ENCODE measurements around the gene SNRPA1. TPM values are rescaled to one million over a fixed set of nuclear protein-coding genes. Genes with fewer than 3 reads are reported as not detected.

The SNRPA1 gene
- total RNA-seq, 4 donors from 2014 or later: 28.4 to 50.6 (median 40.0) TPM

- H3K9me3 ChIP-seq: no peaks in the 10 kb centered on the region
Measured at GRCh38 chr15:101237251-101237650, 57.8 kb downstream of the SNRPA1 start.

GRCh38 chr15:101233651-101234280, 61.3 kb downstream of the SNRPA1 start:
- WGBS, 2 donors: 77 to 92% methylated on average over 5 of the region's 5 CpGs
- H3K27ac ChIP-seq: no peak overlapping the region

More at GRCh38 chr15:101237251-101237650, 57.8 kb downstream of the SNRPA1 start:
- DNase-seq (ENCODE audit: low spot score in 2 of 2): no peak
- Histone ChIP-seq H3K4me1 (peaks cover 0 to 71% (median 30%) of the 10 kb centered on the region in 4 donors), H3K36me3 (peaks cover 0 to 25% (median 8%) of the 10 kb centered on the region in 3 donors), H3K27ac (no peak overlapping the region), H3K4me3 (no peak overlapping the region), H3K27me3 (no peaks in the 10 kb centered on the region)
- TF ChIP-seq POLR2A (IDR thresholded peaks at IDR 0.05): no peak
- no peak for TF ChIP-seq EP300 (IDR thresholded peaks at IDR 0.05)
- TF ChIP-seq, protein P1, sequence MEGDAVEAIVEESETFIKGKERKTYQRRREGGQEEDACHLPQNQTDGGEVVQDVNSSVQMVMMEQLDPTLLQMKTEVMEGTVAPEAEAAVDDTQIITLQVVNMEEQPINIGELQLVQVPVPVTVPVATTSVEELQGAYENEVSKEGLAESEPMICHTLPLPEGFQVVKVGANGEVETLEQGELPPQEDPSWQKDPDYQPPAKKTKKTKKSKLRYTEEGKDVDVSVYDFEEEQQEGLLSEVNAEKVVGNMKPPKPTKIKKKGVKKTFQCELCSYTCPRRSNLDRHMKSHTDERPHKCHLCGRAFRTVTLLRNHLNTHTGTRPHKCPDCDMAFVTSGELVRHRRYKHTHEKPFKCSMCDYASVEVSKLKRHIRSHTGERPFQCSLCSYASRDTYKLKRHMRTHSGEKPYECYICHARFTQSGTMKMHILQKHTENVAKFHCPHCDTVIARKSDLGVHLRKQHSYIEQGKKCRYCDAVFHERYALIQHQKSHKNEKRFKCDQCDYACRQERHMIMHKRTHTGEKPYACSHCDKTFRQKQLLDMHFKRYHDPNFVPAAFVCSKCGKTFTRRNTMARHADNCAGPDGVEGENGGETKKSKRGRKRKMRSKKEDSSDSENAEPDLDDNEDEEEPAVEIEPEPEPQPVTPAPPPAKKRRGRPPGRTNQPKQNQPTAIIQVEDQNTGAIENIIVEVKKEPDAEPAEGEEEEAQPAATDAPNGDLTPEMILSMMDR (IDR thresholded peaks at IDR 0.05): no peak
- WGBS, 2 donors: 84 to 90% methylated on average over 12 of the region's 12 CpGs

GRCh38 chr15:101232677-101233076, 62.4 kb downstream of the SNRPA1 start:
- WGBS, 2 donors: 41 to 71% methylated on average over 3 to 5 of the region's 5 CpGs
- TF ChIP-seq EP300 (IDR thresholded peaks at IDR 0.05) (no peak), POLR2A (IDR thresholded peaks at IDR 0.05) (no peak)
- TF ChIP-seq, protein P1 (IDR thresholded peaks at IDR 0.05): no peak
- no peak for DNase-seq (ENCODE audit: low spot score in 2 of 2)
- Histone ChIP-seq H3K27me3 (no peaks in the 10 kb centered on the region), H3K4me3 (no peak overlapping the region), H3K27ac (no peak overlapping the region), H3K36me3 (peaks cover 0 to 39% (median 8%) of the 10 kb centered on the region in 3 donors), H3K9me3 (peaks cover 0 to 19% (median 7%) of the 10 kb centered on the region in 4 donors), H3K4me1 (peaks cover 0 to 35% (median 4%) of the 10 kb centered on the region in 4 donors)

More at GRCh38 chr15:101233651-101234280, 61.3 kb downstream of the SNRPA1 start:
- H3K4me1 ChIP-seq: peaks cover 0 to 44% (median 6%) of the 10 kb centered on the region in 4 donors
- no peaks in the 10 kb centered on the region for H3K27me3 ChIP-seq
- TF ChIP-seq, protein P1 (IDR thresholded peaks at IDR 0.05): no peak
- no peak for TF ChIP-seq EP300 (IDR thresholded peaks at IDR 0.05)
- TF ChIP-seq POLR2A (IDR thresholded peaks at IDR 0.05): no peak
- H3K36me3 ChIP-seq: peaks cover 0 to 33% (median 8%) of the 10 kb centered on the region in 3 donors
- H3K9me3 ChIP-seq: peaks cover 0 to 8% (median 2%) of the 10 kb centered on the region in 4 donors
- H3K4me3 ChIP-seq: no peak overlapping the region
- no peak for DNase-seq (ENCODE audit: low spot score in 2 of 2)

Other genes starting within 250 kb of the SNRPA1 start
- 10 to 100 TPM; 22.0 to 29.7 (median 24.6) TPM for gene CHSY1, start 43.2 kb downstream of the SNRPA1 start, total RNA-seq
- 100 to 1,000 TPM in 1 of 4 donors, 10 to 100 TPM in 3; 64.8 to 104 (median 88.0) TPM for gene SELENOS, start 17.8 kb downstream of the SNRPA1 start, total RNA-seq
- 10 to 100 TPM in 3 of 4 donors, 1 to 10 TPM in 1; 8.5 to 27.0 (median 13.2) TPM for gene PCSK6, start 194.5 kb upstream of the SNRPA1 start, total RNA-seq